ENCODE data around the gene ASGR1. TPM values are rescaled to one million over a fixed set of nuclear protein-coding genes. Genes with fewer than 3 reads are reported as not detected.
"Not testable (repeated sequence)": the region's sequence is repeated elsewhere in the genome, so short reads cannot be mapped to it uniquely, and the experiment has no call there.

The ASGR1 gene
- total RNA-seq, 1 experiment from 2014 or later, result 0.22 TPM

DNA sequence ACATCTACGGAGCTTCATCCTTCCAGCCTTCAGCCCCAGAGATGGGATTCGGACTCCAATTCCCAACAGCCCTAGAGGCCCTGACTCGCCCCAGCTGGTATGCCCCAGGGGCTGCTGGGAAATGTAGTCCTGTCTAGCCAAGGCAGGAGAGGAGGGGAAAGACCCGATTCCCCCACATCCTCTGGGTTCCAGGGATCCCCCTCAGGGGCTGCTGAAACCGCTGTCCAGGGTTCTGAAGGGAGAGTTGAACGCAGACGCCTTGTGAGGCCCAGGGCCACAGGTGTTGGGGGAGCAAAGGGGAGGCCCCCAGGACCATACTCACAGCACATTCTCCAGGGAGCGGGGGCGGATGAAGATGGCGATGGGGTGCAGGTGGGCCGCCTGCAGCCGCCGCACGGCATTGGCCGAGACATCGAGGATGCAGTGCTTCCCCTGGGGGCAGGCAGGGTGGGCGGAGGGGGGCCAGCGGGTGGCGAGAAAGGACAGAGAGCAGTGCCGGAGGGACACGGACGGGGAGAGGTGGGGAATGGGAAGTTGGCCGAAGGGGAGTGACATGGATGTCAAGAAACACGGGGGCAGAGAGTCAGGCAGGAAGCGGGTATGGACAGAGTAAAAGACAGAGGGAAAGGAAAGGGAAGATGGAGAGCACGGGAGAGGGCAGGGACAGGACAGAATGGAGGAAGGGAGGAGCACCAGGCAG lies 12.6 kb upstream of the ASGR1 start:
- DNase-seq (ENCODE audit: extremely low read depth, low read depth), result peak; percentile 18

DNA sequence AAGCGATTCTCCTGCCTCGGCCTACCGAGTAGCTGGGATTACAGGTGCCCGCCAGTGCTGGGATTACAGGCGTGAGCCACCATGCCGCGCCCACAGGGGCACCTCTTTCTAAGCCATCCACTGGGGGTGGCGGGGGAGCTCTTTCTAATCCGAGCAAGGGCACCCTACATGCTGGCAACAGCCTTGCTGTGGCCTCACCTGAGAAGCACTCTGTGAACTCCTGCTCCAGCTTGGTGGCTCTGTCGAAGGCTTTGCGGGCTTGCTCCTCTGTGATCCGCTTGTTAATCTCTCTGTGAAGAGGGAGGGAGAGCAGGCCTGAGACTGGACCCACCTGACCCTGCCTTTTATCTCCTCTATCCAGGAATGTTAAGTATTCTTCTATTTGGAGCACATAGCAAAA lies 11.9 kb upstream of the ASGR1 start:
- no peak for DNase-seq (ENCODE audit: extremely low read depth, low read depth)

DNA sequence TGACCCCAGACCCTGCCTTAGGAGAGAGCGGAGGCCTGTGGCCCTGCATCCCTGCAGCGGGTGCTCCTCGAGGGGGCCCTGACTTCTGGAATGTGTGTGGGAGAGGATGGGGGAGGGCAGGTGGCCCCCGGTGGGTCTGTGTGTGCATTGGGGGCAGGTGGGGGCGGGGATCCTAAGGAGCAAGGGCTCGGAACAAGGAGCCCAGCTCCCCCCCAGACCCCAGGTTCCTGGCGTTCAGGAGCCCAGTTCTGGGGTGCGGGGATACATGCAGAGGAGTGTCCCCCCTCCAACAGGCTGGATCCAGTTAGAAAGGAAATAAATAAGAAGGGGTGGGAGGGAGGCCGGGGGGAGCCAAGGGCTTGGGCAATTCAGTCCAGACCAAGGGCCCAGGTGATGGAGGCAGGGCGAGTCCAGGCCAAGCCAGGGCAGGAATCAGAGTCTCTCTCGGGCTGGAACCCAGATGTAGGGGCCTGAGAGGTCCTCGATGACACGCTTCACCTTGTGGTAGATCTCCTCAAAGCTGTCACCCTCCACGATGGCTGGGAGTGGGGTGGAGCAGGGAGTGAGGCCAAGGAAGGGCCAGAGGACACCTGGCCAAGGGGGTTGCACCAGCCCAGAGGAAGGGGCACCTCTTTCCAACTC lies 11.2 kb upstream of the ASGR1 start:
- no peak for DNase-seq (ENCODE audit: extremely low read depth, low read depth)

DNA sequence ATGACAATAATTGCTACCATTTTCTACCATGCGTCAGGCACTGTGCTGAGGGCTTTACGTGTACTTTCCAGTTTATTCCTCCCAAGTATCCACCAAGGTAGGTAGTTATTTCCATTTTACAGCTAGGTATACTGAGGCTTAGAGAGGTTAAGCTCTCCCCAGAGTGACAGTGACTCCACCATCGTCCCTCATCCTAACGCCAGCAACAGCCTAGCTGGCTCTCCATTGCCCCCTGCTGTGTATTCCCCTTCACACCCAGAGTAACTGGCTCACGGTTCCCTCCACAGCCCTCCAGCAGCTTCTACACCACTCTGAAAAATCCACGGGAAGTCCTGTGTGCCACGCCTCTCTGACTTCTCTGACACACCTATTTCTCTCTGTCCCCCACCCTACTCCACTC lies 7.1 kb upstream of the ASGR1 start:
- DNase-seq (ENCODE audit: extremely low read depth, low read depth), result no peak

DNA sequence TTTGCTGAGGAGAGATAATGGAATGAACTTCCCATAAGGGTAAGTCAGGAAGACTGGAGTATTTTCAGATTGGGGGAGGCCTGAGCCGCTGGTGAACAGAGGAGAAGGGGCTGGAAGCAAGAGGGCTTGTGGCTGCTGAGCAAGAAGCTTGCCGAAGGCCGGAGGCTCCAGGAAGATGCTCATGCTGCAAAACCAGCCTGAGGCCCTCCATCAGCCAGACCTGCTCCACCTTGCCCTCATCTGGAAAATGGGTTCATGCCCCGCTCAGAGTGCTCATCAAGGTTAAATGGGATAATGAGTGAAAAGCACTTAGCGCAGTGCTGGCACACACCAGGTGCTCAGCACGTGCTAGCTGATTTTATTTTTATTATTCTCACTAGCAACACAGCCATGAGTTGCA lies 5.5 kb upstream of the ASGR1 start:
- no peak for DNase-seq (ENCODE audit: extremely low read depth, low read depth)

DNA sequence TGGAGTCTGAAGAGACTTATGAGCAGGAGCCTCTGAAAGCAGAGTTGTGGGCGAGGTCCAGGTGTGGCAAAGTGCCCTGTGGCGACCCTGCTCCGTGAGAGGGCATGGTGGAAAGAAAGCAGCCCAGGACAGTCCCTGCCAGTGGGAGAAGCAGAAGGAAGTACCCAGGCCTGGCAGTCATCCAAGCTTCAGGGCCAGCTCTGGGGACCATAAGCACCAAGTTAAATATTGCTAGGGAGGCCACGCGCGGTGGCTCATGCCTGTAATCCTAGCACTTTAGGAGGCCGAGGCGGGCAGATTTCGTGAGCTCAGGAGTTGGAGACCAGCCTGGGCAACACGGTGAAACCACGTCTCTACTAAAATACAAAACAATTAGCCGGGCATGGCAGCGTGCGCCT lies 4.9 kb upstream of the ASGR1 start:
- DNase-seq (ENCODE audit: extremely low read depth, low read depth), result no peak

DNA sequence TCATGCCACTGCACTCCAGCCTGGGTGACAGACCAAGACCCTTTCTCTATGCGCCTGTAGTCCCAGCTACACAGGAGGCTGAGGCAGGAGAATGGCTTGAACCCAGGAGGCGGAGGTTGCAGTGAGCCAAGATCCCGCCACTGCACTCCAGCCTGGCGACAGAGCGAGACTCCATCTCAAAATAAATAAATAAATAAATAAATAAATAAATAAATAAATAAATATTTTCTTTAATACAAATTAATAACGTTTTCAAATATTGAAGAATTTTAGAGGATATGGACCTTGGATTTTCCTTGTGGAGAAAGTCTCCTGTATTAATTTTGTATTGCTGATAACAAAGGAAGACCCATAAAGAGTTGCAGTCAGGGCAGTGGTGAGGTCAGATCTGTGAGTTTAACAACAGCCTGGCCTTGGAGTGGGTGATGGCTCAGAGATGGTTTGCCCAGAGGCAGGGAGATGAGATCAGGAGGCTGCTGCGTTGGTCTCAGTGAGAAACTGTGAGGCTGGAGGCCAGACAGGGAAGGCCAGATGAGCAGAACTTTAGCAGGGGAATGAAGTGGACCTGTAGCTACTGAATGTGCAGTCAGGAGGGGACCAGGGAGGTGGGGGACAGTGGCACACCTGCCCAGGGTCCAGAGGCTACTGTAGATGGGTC lies 4.4 kb upstream of the ASGR1 start:
- no peak for DNase-seq (ENCODE audit: extremely low read depth, low read depth)

DNA sequence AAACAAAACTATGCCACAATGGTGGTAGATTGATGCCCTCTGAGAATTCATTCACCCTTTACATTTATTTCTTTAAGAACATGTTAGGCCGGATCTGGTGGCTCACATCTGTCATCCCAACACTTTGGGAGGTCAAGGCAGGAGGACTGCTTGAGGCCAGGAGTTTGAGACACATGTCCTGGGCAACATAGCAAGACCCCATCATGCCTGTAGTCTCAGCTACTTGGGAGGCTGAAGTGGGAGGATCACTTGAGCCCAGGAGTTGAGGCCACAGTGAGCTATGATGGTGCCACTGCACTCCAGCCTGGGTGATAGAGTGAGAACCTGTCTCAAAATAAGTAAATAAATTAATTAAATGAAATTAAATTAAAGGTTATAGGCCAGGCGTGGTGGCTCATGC lies 2.9 kb upstream of the ASGR1 start:
- DNase-seq (ENCODE audit: extremely low read depth, low read depth), result not testable (repeated sequence)

DNA sequence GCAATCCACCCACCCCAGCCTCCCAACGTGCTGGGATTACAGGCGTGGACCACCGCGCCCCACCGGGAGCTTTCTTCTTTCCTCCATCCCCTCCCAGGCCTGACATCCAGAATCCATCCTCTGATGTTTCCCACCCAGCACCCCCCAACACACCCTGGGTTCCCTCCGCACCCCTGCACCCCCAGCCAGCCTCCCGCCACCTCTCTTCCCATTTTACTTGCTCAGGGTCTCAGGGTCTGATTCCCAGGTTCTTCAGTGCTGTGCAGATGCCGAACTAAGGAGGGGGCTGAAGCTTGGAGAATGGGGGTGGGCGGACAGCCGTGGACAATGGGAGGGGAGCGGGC lies 225 bp downstream of the ASGR1 start:
- no peak for DNase-seq (ENCODE audit: extremely low read depth, low read depth)

DNA sequence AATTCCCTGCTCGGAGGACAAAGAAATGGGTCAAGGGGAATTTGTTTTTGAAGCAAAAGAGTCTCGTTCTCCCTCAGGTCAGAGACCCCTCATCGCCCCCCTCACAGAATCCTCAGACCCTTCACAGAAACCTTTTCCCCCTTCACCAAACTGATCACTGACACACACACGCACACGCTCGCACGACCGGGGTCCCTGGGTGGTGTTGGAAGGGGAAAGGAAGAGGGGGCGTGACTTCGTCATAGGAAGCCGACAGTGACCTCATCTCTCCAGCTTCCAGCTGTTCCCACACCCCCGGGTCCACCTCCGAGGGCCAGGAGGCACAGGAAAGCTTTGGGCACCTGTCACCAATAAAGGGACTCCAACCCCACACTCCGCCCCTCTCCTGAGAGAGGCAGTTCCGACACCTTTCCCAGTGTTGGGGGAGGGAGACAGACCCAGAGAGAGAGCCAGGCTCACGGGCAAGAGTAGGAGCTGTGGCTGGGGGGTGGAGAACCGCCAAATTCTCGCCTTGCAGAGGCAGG lies 1.2 kb downstream of the ASGR1 start:
- no peak for DNase-seq (ENCODE audit: extremely low read depth, low read depth)

DNA sequence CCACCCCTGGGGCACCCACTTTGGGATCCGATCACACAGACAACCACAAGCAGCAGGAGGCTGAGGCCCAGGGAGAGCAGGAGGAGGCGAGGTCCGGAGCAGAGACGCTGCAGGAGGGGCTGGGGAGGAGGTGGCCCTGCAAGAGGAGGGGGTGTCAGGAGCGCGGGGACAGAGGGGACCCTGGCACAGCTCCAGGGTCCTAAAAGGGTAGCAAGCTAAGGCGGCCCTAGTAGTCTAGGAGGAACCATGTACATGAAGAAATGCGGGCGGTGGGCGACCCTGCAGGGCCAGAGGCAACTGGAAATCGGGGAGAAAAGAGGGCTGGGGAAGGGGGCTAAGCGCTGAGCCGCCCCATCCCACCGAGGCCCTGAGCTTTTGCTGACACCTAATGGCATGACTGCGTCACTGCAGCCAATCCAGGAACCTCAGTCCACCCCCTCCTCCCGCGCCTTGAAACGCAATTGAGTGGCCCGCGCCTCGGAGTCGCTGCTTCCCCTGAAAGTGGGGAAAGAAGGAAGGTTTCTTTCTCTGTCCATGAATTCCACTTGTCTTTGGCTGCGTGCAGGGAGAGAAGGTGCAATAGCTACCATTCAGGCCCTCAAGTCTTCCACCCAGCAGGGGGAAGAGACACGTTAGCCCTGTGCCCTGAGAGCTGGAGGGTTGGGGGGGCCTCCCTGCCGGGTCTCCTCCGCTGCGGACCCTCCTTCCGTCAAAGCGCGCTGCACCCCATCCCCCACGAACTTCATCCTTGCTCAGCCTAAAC lies 1.8 kb downstream of the ASGR1 start:
- DNase-seq (ENCODE audit: extremely low read depth, low read depth), result peak; percentile 61

DNA sequence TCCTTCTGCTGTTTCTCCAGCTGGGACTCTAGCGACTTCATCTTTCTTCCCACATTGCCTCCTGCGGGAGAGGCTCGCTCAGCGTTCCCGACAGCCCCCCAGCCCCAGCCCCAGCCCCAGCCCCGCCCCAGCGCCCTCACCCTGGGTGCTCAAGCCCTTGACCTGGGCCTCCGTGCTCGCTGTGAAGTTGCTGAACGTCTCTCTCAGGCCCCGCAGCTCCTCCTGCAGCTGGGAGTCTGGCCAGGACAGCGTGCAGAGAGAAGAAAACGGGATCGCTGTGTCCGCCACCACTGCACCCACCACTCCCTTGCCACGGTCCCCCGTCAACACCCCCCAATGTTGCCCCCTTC lies 2.4 kb downstream of the ASGR1 start:
- no peak for DNase-seq (ENCODE audit: extremely low read depth, low read depth)

DNA sequence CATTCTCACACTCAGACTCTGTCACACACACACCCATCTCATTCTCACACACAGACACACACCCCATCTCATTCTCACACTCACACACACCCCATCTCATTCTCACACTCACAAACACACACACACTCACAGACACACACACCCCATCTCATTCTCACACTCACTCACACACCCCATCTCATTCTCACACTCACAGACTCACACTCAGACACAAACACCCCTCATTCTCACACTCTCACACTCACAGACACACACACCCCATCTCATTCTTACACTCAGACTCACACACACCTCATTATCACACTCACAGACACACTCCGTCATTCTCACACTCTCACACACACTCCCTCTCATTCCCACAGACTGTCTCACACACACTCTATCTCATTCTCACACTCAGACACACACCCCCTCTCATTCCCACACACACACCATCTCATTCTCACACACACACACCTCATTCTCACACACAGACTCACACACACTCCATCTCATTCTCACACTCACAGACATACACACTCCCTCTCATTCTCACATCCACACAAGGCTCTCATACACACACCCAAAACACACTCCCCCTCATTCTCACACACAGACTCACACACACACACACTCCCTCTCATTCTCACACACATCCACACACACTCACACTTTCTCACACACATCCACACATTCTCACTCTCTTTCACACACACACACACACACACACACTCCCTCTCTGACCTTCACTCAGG lies 2.9 kb downstream of the ASGR1 start:
- no peak for DNase-seq (ENCODE audit: extremely low read depth, low read depth)

DNA sequence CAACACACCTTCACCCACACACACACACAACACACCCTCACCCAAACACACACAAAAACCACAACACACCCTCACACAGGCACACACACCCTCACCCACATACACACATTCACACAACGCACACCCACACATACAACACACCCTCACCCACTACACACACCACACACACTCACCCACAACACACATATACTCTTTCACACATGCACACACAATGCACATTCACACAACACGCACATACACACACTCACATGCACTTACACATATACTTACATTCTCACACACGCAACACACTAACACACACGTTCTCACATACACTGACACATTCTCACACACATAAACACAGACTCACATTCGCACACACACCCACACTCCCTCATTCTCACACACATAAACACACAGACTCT lies 3.8 kb downstream of the ASGR1 start:
- DNase-seq (ENCODE audit: extremely low read depth, low read depth), result no peak

DNA sequence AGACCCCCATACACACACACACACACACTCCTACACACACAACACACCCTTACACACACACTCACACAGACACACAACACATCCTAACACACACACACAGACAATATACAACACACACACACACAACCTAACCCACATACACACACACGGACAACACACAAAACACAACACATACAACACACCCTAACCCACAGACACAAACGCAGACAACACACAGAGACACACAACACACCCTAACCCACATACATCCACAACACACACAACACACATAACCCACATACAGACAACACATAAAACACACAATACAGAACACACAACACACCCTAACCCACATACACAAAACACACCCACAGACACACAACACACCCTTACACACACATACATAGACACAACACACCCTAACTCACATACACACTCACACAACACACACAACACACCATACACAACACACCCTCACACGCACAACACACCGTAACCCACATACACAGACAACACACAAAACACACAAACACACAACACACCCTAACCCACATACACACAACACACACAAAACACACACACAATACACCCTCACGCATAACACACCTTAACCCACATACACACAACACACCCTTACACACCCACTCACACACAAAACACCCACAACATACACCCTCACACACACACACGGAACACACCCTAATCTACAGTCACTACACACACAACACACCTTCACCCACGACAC lies 4.4 kb downstream of the ASGR1 start:
- DNase-seq (ENCODE audit: extremely low read depth, low read depth), result no peak

DNA sequence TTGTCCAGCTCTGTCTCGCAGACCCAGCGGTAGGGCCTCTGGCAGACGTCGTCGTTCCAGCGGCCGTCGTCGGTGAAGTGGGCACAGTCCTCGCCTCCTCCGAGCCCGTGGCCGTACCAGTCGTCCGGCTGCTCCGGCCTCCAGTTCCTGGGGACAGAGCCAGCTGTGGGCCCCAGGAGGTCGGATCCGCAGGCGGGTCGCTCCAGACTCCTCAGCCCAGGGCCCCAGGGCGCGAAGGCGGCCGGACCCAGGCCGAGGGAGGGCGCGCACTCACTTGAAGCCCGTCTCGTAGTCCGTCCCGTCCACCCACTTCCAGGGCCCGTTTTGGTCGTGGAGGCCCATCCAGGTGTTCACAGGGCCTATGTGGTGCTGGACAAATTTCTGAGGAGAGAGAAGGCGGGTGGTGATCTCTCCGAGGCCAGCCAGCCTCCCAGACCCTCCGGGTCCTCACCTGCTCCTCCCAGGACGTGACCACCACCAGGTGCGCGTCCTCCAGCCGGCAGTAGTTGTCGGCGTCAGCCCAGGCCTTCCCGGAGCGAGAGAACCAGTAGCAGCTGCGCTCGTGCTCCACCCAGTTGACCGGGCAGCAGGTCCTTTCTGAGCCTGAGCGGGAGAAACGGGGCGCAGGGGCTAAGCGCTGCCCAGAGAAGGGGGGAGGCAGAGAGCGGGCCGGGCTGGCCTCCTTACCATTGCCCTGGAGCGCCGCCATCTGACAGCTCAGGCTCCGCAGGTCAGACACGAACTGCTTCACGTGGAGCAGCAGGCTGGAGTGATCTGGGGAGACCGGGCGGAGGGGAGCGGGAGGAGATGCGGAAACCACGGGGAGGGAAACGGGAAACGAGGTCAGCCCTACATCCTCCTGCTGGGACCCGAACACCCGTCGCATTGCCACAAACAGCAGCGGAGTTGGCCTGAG lies 5.2 kb downstream of the ASGR1 start:
- no peak for DNase-seq (ENCODE audit: extremely low read depth, low read depth)

DNA sequence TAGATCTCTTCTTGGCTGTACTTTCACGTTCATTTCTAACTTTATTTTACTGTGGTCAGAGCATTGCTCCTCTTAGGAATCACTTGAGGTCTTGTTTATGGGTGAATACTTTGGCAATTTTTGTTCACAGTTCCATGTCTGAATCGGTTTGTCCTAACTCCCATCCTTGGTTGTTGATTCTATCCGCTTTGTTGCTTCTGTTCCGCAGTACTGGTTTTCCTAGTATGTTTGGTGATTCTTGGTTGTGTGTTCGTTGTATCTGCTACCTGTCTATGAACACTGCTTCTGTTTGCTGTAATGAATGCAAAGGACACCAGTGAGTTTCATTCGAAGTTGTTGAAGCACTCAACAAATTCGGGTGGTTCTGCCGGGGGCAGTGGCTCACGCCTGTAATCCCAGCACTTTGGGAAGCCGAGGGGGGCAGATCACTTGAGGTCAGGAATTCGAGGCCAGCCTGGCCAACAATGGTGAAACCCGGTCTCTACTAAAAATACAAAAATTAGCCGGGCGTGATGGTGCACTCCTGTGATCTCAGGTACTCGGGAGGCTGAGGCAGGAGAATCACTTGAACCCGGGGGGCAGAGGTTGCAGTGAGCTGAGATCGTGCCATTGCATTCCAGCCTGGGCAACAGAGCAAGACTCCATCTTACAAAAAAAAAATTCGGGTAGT lies 6.5 kb downstream of the ASGR1 start:
- DNase-seq (ENCODE audit: extremely low read depth, low read depth), result not testable (repeated sequence)

DNA sequence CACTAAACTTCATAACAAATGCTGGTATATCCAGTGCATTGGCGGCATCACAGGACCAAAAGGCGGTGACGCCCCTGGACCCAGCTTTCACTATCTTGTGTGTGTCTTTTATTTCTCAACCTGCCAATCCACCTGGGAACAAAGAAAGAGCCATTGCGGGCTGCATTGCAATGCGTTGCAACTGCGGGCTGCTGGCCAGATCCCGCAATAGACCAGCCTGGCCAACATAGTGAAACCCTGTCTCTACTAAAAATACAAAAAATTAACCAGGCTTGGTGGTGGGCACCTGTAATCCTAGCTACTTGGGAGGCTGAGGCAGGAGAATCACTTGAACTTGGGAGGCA lies 9.6 kb downstream of the ASGR1 start:
- not testable (repeated sequence) for DNase-seq (ENCODE audit: extremely low read depth, low read depth)
